Suppressor macrophage treated with lipopolysaccharide for 1 hour (primary cell): ENCODE results near the gene TSSK6.
"Not testable (repeated sequence)": the region's sequence is repeated elsewhere in the genome, so short reads cannot be mapped to it uniquely, and the experiment has no call there.

ENCODE experiments used
- DNase-seq, 3 donors: peaks; one replicate each; pipeline ENCODE4 v3.0.0-alpha.2; 2020 to 2022

Gene TSSK6

GRCh38 chr19:19486343-19487076, 28.8 kb downstream of the TSSK6 start:
- DNase-seq = no peak

GRCh38 chr19:19485998-19486290, 29.4 kb downstream of the TSSK6 start:
- no peak for DNase-seq

GRCh38 chr19:19485161-19485997, 30.0 kb downstream of the TSSK6 start:
- no peak for DNase-seq

GRCh38 chr19:19482809-19483596, 32.3 kb downstream of the TSSK6 start:
- DNase-seq = peak in 1 of 3 donors; percentile 34

GRCh38 chr19:19480688-19481087, 34.7 kb downstream of the TSSK6 start:
- DNase-seq = no peak

GRCh38 chr19:19477705-19478383, 37.5 kb downstream of the TSSK6 start:
- no peak for DNase-seq

- peak in 1 of 3 donors; percentile 38 for DNase-seq
These were observed 39.2 kb downstream of the TSSK6 start for GRCh38 chr19:19475849-19476828.

GRCh38 chr19:19475015-19475765, 40.2 kb downstream of the TSSK6 start:
- DNase-seq = no peak

GRCh38 chr19:19472106-19472505, 43.2 kb downstream of the TSSK6 start:
- not testable (repeated sequence) for DNase-seq

GRCh38 chr19:19471682-19472081, 43.7 kb downstream of the TSSK6 start:
- no peak for DNase-seq

GRCh38 chr19:19470579-19470978, 44.8 kb downstream of the TSSK6 start:
- peak in 2 of 3 donors; percentile 50 to 62 for DNase-seq

- DNase-seq = no peak
These were observed 46.8 kb downstream of the TSSK6 start for GRCh38 chr19:19468424-19469050.

GRCh38 chr19:19466201-19466600, 49.1 kb downstream of the TSSK6 start:
- DNase-seq = no peak

- no peak for DNase-seq
These were observed 49.8 kb downstream of the TSSK6 start for GRCh38 chr19:19465436-19466070.

- no peak for DNase-seq
These were observed 50.8 kb downstream of the TSSK6 start for GRCh38 chr19:19464339-19465098.
